GM18868 (cell line): ENCODE measurements around the gene FAM163B.

Experiments used
- ATAC-seq: cut with Tn5 transposase; IDR thresholded peaks from one replicate; pipeline ENCODE4 v1.9.1; 2021; ENCODE audit warnings: mild to moderate bottlenecking, moderate library complexity; ENCODE audit not compliant: unreplicated experiment

The FAM163B gene

DNA sequence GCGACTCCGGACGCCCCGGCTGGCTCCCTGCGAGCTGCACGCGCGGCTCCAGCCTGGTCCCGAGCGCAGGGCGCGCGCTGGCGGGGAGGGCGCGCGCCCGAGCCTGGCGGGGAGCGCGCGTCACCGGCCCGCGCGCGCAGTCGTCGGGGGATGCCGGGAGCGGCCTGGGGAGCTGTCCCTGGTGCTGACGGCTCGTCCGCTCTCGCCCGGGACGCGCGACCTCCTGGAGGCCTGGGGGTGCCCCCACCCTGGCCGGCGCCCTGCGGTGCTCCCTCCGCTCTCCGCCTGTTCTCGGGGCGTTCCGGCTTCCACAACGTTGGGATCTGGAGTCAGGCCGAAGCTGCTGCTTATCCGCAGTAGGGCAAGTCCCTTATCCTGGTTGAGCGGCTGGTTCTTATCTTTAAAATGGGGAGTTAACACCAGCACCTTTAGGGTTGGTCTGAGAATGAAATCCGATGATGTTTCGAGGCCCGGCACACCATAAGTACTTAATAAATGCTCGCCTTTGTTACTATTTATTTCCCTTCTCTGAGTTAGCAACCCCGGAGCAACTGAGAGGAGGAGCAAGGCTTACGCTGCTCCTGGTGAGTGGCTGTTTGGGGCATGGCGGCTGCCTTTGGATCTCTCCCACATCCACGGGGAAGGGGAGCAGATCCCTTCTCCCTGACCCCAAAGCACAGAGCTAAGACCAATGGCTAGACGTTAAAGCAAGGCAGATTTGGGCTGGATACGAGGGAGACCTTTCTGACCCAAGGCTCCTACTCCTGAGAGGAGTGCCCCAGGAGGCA, at the start of gene FAM163B:
Gene FAM163B (minus strand): TSS at position 79 of the 788 bp plus-strand sequence. CDS start 29,166 bp downstream, outside the sequence.
- no peak for ATAC-seq

- ATAC-seq, result no peak
Measured at GRCh38 chr9:133657120-133657661, 48.0 kb upstream of the FAM163B start.

DNA sequence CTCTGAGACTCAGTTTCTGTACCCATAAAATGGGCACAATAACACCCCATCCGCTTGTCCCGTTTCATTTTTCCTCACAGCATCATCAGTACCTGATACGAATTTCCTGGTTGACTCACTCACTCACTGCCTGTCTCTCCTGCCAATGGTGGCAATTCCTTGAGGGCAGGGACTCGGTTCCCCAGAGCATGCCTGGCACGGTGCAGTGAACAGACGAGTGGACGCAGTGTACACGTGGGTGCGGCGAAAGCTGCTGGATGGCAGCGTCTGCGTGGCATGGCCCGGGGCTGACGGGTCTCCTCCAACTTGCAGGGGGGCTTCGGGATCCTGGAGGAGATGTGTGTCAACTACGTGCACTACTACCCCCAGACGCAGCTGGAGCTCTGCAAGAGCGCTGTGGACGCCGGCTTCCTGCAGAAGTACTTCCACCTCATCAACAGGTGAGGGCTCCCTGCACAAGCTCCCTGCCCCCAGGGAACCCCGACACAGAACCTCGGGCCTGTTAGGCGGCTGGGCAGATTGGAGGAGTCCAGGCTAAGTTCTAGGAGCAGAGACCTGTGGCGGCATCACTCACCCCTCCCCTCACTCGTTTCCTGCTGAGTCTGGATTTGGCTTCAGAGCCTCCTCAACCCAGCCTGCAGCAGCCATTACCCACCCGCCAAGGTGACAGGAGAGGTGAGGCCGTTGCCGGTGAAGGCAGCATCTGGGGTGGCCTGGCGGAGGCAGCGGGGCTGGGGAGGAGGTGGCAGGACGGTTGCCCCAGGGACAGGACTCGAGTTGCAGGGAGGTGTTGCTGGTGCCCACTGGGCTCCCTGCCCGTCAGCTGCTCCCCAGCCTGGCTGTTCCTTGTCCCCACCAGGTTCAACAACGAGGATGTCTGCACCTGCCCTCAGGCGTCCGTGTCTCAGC, 47.3 kb upstream of the FAM163B start:
- ATAC-seq, result no peak

- no peak for ATAC-seq
Measured at GRCh38 chr9:133655701-133656100, 46.5 kb upstream of the FAM163B start.

DNA sequence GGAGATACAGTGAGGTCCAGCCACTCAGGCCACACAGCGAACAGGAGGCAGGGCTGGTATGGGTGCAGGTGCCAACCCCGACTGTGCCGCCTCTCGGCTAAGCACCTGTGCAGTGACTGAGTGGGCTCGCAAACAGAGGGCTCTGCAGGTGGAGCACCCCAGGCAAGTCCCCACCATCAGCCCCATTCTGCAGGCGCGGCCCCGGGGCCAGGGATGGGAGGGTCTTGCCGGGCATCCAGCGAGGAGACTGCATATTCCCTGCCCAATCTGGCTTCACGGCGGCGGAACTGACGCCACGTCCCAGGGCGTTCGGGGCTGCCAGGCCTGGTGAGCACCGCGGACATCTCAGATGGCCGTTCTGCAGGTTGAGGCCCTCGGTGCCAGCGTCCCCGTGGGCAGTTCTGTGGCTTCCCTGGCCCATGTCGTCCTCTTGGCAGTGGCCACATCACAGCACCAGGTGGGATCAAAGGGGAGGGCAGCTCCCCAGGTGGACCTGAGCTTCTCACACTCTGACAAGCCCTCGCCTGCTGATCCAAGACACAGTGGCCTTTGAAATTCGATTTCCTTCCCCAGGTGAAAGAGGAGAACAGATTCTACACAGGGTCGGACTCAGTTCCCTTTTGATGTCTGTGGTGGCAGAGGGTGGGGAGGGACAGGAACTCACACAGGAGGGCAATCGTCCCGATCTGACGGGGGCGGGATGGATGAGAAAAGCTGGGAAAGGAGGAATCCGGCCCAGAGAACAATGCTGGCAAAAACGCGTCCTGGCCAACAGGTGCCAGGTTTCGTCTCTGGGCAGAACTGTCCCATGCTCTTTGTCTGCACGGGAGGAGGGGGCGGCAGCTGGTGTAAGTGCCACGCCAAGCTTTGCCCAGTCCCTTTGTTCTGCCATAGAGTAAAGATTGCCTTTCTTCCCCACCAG, 45.8 kb upstream of the FAM163B start:
- no peak for ATAC-seq

DNA sequence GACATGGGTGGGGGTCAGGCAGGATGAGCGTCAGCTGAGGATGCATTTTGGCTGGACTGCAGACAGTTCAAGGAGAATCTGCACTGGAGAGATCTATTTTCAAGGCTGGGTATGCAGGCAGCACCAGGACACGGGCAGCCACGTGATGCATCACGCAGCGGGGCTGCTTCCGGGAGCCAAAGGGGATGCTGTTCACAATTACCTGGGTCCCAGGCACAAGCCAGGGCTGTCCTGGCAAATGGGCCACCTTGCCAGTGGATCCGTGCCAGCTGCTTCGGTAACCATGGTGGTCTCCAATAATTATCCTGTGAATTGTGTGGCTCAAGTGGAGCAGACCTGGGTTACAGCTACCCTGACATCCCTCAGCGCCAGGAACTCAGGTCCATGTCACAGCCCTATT, 44.4 kb upstream of the FAM163B start:
- ATAC-seq, result no peak

- no peak for ATAC-seq
Measured at GRCh38 chr9:133650026-133650425, 40.8 kb upstream of the FAM163B start.

DNA sequence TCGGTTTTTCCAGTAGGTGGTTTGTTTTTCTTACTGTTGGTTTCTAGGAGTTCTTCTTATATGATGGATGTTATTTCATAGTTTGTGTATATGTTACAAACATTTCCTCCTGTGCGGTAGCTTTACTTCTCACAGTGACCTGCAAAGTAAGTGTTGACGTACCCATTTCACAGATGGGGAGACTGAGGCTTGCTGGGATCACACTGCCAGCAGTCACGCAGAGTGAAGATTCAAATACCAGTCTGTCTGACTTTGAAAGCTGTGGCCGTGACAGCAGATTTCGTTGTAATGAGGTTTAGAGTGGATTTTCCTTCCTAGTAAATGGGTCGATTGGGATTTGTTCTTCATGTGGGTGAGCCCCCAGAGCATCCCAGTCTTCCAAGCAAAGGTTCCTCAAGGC, 40.0 kb upstream of the FAM163B start:
- no peak for ATAC-seq

GRCh38 chr9:133647765-133648469, 38.7 kb upstream of the FAM163B start:
- no peak for ATAC-seq

GRCh38 chr9:133647148-133647547, 38.0 kb upstream of the FAM163B start:
- no peak for ATAC-seq

DNA sequence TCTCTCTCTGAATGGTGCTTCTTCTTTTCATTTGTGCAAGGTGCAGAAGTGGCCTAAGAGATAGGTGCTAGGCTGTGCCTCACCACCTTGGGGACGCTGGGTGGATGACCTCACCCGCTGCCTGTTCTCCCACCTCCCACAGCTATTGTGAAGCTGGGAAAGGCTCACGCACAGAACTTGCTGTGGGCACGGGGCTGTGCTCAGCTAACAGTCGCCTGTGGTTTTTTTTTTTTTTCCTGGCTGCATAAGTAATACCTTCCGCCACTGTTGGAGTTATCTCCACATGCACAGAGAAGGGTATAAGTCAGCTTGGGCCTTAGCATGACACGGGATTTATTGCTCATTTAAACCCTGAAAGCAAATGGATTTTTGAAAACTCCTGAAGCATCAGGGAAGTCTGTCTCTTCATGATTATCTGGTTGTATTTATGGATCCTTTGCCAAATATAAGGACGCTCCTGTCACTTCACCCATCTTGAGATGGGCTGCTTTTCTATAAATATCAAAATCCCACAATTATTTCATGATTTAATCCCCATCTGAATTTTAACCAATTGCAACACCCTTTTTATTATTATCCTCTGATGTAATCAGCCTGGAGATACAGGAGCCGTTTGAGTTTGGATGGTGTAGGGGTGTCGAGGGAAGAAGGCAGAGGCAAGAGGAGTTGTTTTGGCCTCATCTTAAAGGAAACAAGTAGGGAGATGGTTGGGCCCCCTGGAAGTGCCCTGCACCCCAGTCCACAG, 36.0 kb upstream of the FAM163B start:
- no peak for ATAC-seq

DNA sequence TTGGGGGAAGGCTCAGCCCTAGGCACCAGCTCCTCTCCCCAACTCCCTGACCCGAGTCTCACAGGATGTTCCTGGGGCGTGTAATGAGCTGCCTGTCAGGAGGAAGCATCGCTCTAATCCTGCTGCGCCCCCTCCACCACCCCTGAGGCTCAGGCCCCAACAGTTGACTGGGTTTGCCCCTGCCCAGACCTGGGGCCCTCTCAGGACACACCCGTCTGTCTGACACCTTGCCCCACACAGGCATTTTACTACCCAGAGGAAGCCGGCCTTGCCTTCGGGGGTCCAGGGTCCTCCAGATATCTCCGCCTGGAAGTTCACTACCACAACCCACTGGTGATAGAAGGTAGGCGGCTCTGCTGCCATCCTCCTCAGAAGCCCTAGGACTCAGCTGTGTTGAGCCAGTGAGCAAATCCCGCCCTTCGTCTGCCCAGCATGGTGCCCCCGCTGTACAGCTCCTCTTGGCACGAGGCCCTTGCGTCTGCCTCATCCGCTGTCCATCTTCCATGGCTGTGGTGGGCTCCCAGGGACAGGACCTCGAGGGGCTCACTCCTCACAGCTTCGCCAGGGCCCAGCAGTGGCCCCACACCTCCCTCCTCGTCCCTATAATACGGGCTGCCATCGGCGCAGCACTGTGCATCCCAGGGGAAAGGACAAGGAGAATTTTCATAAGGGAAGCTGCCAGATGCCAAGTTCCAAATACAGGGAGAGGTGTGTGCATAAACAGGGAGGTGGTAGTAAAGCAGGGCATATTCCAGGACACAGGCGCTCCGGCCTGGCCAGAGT, 35.0 kb upstream of the FAM163B start:
- no peak for ATAC-seq

DNA sequence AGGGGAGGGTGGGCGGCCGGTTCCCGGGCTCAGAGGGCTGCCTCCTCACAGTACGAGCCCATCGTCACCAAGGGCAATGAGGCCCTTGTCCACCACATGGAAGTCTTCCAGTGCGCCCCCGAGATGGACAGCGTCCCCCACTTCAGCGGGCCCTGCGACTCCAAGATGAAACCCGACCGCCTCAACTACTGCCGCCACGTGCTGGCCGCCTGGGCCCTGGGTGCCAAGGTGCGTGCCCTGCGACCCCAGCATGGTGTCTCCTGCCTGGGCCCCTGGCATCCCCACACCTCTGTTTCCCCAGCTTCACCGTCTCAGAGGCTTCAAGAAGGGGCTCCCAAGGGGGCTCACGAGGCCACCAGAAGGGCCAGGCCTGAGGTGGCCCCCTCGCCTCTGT, 34.2 kb upstream of the FAM163B start:
- ATAC-seq, result no peak

GRCh38 chr9:133642708-133643361, 33.6 kb upstream of the FAM163B start:
- ATAC-seq, result no peak

DNA sequence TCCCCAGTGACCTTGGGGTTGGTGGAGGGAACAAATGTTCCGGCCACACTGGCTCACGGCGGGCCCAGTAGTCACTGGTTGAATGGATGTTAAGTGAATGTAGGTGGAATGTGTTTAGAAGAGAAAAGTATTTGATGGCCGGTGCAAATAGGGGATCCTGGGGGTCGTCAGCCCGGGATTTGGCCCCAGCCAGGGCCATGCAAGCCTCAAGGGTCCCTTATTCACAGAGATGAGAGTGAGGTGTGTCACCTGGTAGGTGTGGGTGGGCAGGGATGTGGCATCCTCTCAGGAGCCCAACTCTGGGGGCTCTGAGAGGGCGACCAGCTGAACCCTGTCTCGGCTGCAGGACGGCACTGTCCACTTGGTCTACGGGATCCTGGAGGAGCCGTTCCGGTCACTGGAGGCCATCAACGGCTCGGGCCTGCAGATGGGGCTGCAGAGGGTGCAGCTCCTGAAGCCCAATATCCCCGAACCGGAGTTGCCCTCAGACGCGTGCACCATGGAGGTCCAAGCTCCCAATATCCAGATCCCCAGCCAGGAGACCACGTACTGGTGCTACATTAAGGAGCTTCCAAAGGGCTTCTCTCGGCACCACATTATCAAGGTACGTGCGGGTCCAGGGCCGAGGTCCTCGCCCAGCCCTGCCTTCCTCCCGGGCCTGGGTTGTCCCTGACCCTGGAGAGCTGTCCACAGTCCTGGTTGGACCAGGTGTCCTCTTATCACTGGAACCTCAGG, 32.8 kb upstream of the FAM163B start:
- no peak for ATAC-seq

- ATAC-seq, result no peak
Measured at GRCh38 chr9:133641396-133641655, 32.1 kb upstream of the FAM163B start.

GRCh38 chr9:133640580-133641395, 31.6 kb upstream of the FAM163B start:
- ATAC-seq, result no peak
